DND-41 (cell line): ENCODE results near the gene GRIP2.

Experiments
- CTCF ChIP-seq: IDR thresholded peaks from 2 replicates; pipeline ENCODE4 v1.5.1; 2012; ENCODE audit warnings: borderline replicate concordance, low read length, moderate library complexity, mild to moderate bottlenecking; ENCODE audit not compliant: poor library complexity, severe bottlenecking; ENCODE audit errors: extremely low read depth
- EZH2 ChIP-seq: IDR thresholded peaks from 3 replicates; pipeline ENCODE4 v1.6.1; 2012; ENCODE audit warnings: borderline replicate concordance, low read depth, mild to moderate bottlenecking, moderate library complexity, low read length, inconsistent platforms; ENCODE audit not compliant: severe bottlenecking

- TF ChIP-seq CTCF (no peak), EZH2 (no peak)
These were observed 68.5 kb downstream of the GRIP2 start for GRCh38 chr3:14471690-14472089.
